GM23248 (cell line): Measurements from ENCODE around the gene HOXA6. TPM values are rescaled to one million over a fixed set of nuclear protein-coding genes. Genes with fewer than 3 reads are reported as not detected.

Experiments
- DNase-seq: peaks from one replicate; pipeline ENCODE4 v3.0.0-alpha.2; 2015
- H2AFZ ChIP-seq: fragments of 200-600 bp; sonication (generic); 2 replicates; pipeline ENCODE4 v1.6.1; 2016; ENCODE audit warnings: antibody characterized with exemption
- H3F3A ChIP-seq: fragments of 200-600 bp; sonication (generic); 2 replicates; pipeline ENCODE4 v1.6.1; 2016; ENCODE audit warnings: mild to moderate bottlenecking, antibody characterized with exemption, mixed run types; ENCODE audit not compliant: insufficient read depth
- H3K27ac ChIP-seq: fragments of 200-600 bp; sonication (generic); 2 replicates; pipeline ENCODE4 v1.5.1; 2016; ENCODE audit warnings: mild to moderate bottlenecking
- H3K27me3 ChIP-seq: fragments of 200-600 bp; sonication (generic); replicated peaks from 2 replicates; pipeline ENCODE4 v1.6.1; 2016; ENCODE audit warnings: mild to moderate bottlenecking; ENCODE audit not compliant: insufficient read depth
- H3K36me3 ChIP-seq: fragments of 200-600 bp; sonication (generic); 2 replicates; pipeline ENCODE4 v1.6.1; 2016; ENCODE audit warnings: low read depth, mild to moderate bottlenecking
- H3K4me1 ChIP-seq: fragments of 200-600 bp; sonication (generic); 2 replicates; pipeline ENCODE4 v1.6.1; 2016; ENCODE audit warnings: mild to moderate bottlenecking; ENCODE audit not compliant: insufficient read depth
- H3K4me2 ChIP-seq: fragments of 200-600 bp; sonication (generic); one replicate; pipeline ENCODE4 v1.6.1; 2016; ENCODE audit warnings: mild to moderate bottlenecking; ENCODE audit not compliant: unreplicated experiment
- H3K4me3 ChIP-seq: fragments of 200-600 bp; sonication (generic); 2 replicates; pipeline ENCODE4 v1.5.1; 2016; ENCODE audit warnings: mild to moderate bottlenecking
- H3K79me2 ChIP-seq: fragments of 200-600 bp; sonication (generic); 2 replicates; pipeline ENCODE4 v1.6.1; 2016; ENCODE audit warnings: mild to moderate bottlenecking; ENCODE audit not compliant: insufficient read depth
- H3K9ac ChIP-seq: fragments of 200-600 bp; sonication (generic); 2 replicates; pipeline ENCODE4 v1.6.1; 2016; ENCODE audit warnings: mild to moderate bottlenecking
- H3K9me2 ChIP-seq: fragments of 200-600 bp; sonication (generic); 2 replicates; pipeline ENCODE4 v1.6.1; 2016; ENCODE audit warnings: mixed run types, mild to moderate bottlenecking, moderate library complexity; ENCODE audit not compliant: insufficient read depth
- H3K9me3 ChIP-seq: fragments of 200-600 bp; sonication (generic); one replicate; pipeline ENCODE4 v1.6.1; 2017; ENCODE audit warnings: low read depth
- H4K20me1 ChIP-seq: fragments of 200-600 bp; sonication (generic); 2 replicates; pipeline ENCODE4 v1.6.0; 2016; ENCODE audit not compliant: insufficient read depth
- EZH2 ChIP-seq: fragments of 200-600 bp; sonication (generic); IDR thresholded peaks from 2 replicates; pipeline ENCODE4 v1.6.1; 2018; ENCODE audit warnings: antibody characterized with exemption, mild to moderate bottlenecking; ENCODE audit not compliant: insufficient read depth, poor library complexity, severe bottlenecking
- EZH2phosphoT487 ChIP-seq: fragments of 200-600 bp; sonication (generic); IDR thresholded peaks from 2 replicates; pipeline ENCODE4 v1.6.1; 2018; ENCODE audit warnings: antibody characterized with exemption, moderate library complexity, mild to moderate bottlenecking, low read depth; ENCODE audit not compliant: insufficient read depth
- WGBS, 2 experiments: methylation state at CpG; one replicate each; pipeline ENCODE4 v1.1.6; 2015 to 2017; ENCODE audit warnings: low lambda C conversion rate in 2 of 2, low coverage in 1 of 2; ENCODE audit errors: missing lambda C conversion rate in 2 of 2; 5-methylcytosine and 5-hydroxymethylcytosine counted together
- in situ Hi-C: fragments of 300-500 bp; cut with MboI; formaldehyde crosslinking; loops from 2 replicates; pipeline ENCODE4 v1.15.0; 2020
- polyA plus RNA-seq: library from polyadenylated mRNA; unstranded; fragments of >200 nt; fragmentation: Nextera tagmentation; extraction: Ambion mirVana; gene quantifications from 2 replicates; pipeline ENCODE4 v1.2.1, GENCODE V29; 2016
- total RNA-seq: library from RNA; depleted of rRNA; stranded (reverse); fragments of >200 nt; shearing (Covaris generic); gene quantifications from 2 replicates; pipeline ENCODE4 v1.2.3, GENCODE V29; 2014

The HOXA6 gene
- total and polyA plus RNA-seq, 2 experiments from 2014 or later, result 3.2 to 3.5 TPM

DNA sequence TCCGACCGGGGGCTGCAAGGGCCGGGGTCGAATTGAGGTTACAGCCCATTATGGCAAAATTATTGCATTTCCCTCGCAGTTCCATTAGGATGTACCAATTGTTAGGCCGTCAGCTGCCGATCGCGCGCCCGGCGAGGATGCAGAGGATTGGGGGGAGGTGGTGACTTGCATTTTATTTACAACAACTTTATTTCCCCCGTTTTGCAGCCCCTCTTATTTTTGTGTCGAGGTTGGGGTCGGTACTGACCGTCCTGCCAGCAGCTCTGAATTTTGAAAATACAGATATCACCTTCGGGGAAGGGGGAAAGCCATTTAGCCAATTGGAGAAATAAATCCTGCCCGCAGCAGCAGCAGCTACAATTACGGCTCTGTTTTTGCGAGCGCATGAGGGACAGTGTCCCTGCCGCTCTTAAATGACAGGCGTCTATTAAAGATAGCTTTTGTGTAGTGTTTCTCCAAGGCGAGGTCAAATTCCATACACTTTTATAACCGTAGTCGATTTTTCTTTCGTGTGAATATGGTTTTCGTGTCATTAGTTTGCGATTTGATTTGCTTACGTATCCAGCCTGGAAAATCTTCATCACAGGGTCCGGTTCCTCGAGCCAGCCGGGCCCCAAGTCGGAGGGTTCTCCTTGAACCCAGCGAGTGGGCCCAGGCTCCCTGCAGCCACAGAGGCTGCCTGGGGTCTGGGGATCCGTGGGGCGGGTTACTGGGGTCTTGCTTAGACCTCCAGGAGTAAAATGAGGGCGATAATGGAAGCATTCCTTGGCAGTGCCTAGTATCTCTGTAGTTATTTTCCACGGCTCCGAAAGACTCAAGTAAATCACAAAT is 3.4 kb downstream of the HOXA6 start:
- Histone ChIP-seq H2AFZ (no peak overlapping the region), H3K4me2 (no peak overlapping the region), H4K20me1 (no peaks in the 10 kb centered on the region), H3K9me3 (no peaks in the 10 kb centered on the region), H3K9ac (no peak overlapping the region), H3K27me3 (no peaks in the 10 kb centered on the region), H3F3A (0 out of 2 replicates have a peak, but pooled peaks cover 3% of the 10 kb centered on the region), H3K4me1 (peaks cover 15% of the 10 kb centered on the region), H3K36me3 (peaks cover 21% of the 10 kb centered on the region; the same call in 1 of the 2 replicates), H3K4me3 (no peak overlapping the region), H3K27ac (no peak overlapping the region), H3K9me2 (no peaks in the 10 kb centered on the region), H3K79me2 (peaks cover 67% of the 10 kb centered on the region)
- in situ Hi-C loops, result no loop called here
- no peak for TF ChIP-seq EZH2
- TF ChIP-seq EZH2phosphoT487, result no peak
- WGBS, 2 experiments, result 94 to 95% methylated on average over 40 of the region's 40 CpGs
- DNase-seq, result no peak

GRCh38 chr7:27143023-27143949 is 4.3 kb downstream of the HOXA6 start, which contains the start of gene HOXA5:
TSS of gene HOXA5 (minus strand) at chr7:27143681. CDS start at chr7:27143607, 74 bp downstream.
- Histone ChIP-seq H2AFZ (no peak within 1 kb of the TSS), H3K9me3 (no peaks in the 10 kb centered on the region), H3K4me1 (peaks cover 7% of the 10 kb centered on the region; the same call in 1 of the 2 replicates), H3K4me3 (no peak within 1 kb of the TSS), H4K20me1 (no peaks in the 10 kb centered on the region), H3K79me2 (peaks cover 66% of the 10 kb centered on the region), H3K9ac (no peak within 1 kb of the TSS), H3F3A (no peaks in the 10 kb centered on the region), H3K27me3 (no peaks in the 10 kb centered on the region), H3K4me2 (no peak within 1 kb of the TSS), H3K9me2 (no peaks in the 10 kb centered on the region), H3K36me3 (peaks cover 21% of the 10 kb centered on the region; the same call in 1 of the 2 replicates), H3K27ac (no peak within 1 kb of the TSS)
- 90 to 93% methylated on average over 66 to 86 of the region's 86 CpGs for WGBS, 2 experiments
- TF ChIP-seq EZH2 (no peak), EZH2phosphoT487 (no peak)
- in situ Hi-C loops, result no loop called here
- DNase-seq, result no peak

DNA sequence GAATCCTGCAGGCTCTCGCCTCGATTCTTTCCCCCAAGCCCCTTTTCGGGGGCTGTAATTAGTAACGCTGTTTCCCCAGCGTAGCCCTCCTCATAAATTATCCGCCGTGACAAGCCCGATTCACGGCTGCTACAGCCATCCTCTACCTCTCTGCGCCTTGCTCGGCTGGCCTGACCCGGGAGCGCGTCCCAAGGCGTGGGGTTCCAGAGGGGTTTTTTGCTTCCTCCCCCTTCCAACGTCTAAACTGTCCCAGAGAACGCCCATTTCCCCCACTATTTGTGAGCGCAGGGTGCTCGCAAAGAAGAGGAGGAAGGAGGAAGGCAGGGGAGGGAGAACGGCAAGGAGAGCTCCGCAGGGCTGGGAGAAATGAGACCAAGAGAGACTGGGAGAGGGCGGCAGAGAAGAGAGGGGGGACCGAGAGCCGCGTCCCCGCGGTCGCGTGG is 5.0 kb downstream of the HOXA6 start:
- H2AFZ ChIP-seq, result no peak overlapping the region
- H3F3A ChIP-seq, result no peaks in the 10 kb centered on the region
- no peaks in the 10 kb centered on the region for H3K9me2 ChIP-seq
- 91 to 92% methylated on average over 29 of the region's 29 CpGs for WGBS, 2 experiments
- H3K27ac ChIP-seq, result no peak overlapping the region
- DNase-seq, result no peak
- H3K36me3 ChIP-seq, result peaks cover 23% of the 10 kb centered on the region
- H3K27me3 ChIP-seq, result no peaks in the 10 kb centered on the region
- no peaks in the 10 kb centered on the region for H3K9me3 ChIP-seq
- H3K79me2 ChIP-seq, result peaks cover 66% of the 10 kb centered on the region
- no peak for TF ChIP-seq EZH2phosphoT487
- H4K20me1 ChIP-seq, result no peaks in the 10 kb centered on the region
- in situ Hi-C loops, result no loop called here
- H3K9ac ChIP-seq, result no peak overlapping the region
- no peak overlapping the region for H3K4me2 ChIP-seq
- H3K4me1 ChIP-seq, result peaks cover 4% of the 10 kb centered on the region; the same call in 1 of the 2 replicates
- no peak overlapping the region for H3K4me3 ChIP-seq

DNA sequence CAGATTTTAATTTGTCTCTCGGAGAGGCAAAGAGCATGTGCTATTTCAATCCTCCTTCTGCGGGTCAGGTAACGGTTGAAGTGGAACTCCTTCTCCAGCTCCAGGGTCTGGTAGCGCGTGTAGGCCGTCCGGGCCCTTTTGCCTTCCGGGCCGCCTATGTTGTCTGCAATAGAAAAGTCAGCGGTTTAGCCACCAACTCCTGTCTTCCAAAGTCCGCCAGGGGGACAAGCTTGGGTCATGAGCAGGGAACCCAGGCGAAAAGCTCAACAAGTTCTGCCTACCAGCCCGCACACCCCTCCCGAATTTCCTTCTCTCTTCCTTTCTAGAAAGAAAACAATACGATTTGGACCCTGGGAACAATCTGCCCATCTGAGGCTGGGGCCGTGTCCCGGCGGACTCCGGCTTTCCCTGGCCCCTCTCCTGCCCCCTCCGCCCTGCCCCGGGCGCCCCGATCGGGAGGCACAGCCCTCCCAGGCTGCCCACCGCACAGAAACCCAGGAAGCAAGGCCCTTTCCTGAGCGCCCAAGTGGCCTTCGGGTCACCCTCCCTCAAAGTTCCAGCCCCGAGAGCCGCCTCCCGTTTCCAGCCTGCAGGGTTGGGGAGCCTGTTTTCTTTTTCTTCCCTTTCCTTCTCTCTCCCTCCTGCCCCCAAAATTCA is 5.5 kb downstream of the HOXA6 start:
- no peak overlapping the region for H3K4me3 ChIP-seq
- H4K20me1 ChIP-seq, result no peaks in the 10 kb centered on the region
- WGBS, 2 experiments, result 92 to 98% methylated on average over 17 to 30 of the region's 30 CpGs
- no peaks in the 10 kb centered on the region for H3K27me3 ChIP-seq
- H3K27ac ChIP-seq, result no peak overlapping the region
- no peaks in the 10 kb centered on the region for H3F3A ChIP-seq
- H3K4me2 ChIP-seq, result no peak overlapping the region
- no peaks in the 10 kb centered on the region for H3K9me3 ChIP-seq
- DNase-seq, result no peak
- no peak overlapping the region for H3K9ac ChIP-seq
- H3K4me1 ChIP-seq, result no peaks in the 10 kb centered on the region
- in situ Hi-C loops, result no loop called here
- peaks cover 66% of the 10 kb centered on the region for H3K79me2 ChIP-seq
- H3K36me3 ChIP-seq, result peaks cover 28% of the 10 kb centered on the region
- TF ChIP-seq EZH2phosphoT487 (no peak), EZH2 (no peak)
- H3K9me2 ChIP-seq, result no peaks in the 10 kb centered on the region
- no peak overlapping the region for H2AFZ ChIP-seq
